Superior temporal gyrus (tissue), 1 donor: ENCODE measurements around the gene RNF169.

Source experiments
- DNase-seq: peaks from one replicate; pipeline ENCODE4 v3.0.0-alpha.2; 2016; ENCODE audit errors: extremely low spot score

RNF169 gene

DNA sequence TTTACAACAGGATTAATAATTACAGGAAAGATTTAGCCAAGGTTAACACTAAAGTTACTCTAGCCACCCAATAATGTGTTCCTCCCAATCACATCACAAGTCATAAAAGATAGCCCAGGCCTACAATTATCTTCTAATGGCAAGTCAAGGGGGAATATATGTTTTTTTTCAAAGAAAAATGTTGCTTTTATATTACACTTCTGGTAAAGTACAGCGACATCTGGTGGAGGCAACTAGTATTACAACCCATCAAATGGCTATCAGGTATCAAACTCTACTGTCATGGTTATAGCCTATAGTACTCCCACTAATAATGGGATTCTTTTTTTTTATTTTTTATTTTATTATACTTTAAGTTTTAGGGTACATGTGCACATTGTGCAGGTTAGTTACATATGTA, 128.5 kb downstream of the RNF169 start:
- no peak for DNase-seq
